ENCODE measurements around the gene SEC16A. TPM values are rescaled to one million over a fixed set of nuclear protein-coding genes. Genes with fewer than 3 reads are reported as not detected.
"Not testable (repeated sequence)": the region's sequence is repeated elsewhere in the genome, so short reads cannot be mapped to it uniquely, and the experiment has no call there.

SEC16A gene
- total RNA-seq, 1 donor from 2014 or later = 66.5 TPM

DNA sequence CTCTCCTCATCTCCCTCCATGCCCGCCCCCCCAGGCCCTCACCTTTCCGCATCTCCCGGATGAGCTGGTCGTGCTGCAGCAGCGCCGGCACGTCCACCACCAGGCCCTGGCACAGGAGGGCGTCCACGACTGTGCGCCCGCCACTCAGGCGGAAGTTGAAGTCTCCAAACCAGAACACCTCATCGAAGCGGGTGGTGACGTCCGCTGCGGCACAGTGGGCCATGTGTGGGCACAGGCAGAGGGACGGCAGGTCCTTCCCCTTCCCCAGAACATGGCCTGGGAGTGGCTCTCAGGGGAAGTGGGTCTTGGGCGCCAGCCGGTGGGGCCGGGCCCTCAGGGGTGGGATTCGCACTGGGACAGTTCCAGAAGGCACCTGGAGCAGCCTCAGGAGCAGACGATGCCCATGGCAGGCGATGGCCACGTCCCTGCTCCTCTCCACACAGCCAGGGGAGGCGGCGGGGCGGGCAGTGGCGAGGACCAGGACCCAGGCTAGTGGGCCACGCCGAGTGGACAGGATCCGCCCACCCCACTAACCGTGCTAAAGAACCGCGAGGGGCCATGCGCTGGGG lies 51.0 kb downstream of the SEC16A start:
- ATAC-seq = no peak
- H3K36me3 ChIP-seq = peaks cover 51% of the 10 kb centered on the region
- intact Hi-C loops (cut with DNase I) = no loop called here

DNA sequence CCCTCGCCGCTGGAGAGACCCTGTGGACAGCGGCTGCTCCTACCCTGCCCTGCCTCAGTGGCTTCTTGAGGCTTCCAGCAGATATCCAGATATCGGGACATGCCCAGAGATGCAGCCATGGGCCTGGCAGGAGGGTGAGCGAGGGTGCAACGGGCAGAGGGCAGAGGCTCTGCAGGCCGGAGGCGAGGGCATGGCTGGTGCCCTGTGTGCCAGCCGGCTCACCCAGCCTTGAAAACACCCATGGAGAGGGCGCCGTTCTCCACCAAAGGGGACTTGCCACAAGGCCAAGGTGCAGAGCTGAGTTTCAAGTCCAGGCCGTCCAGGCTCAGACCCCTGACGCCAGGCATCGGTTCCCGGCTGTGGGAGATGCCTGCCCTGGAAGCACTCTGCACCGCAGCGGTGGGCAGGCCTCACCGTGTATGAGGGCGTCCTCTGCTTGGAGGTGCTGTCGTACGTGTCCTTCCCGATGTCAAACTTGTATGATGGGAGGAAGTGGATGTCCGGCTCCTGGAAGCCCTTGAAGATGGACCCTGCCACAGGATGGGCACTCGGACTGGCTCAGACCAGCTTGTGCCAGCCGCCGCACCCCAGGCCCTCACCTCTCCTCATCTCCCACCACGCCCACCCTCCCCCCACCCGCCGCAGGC lies 52.1 kb downstream of the SEC16A start:
- H3K27me3 ChIP-seq (ENCODE audit: low read depth) = no peaks in the 10 kb centered on the region
- no peaks in the 10 kb centered on the region for H3K9me3 ChIP-seq
- H3K4me3 ChIP-seq = no peak overlapping the region
- no peak for ATAC-seq
- DNase-seq = no peak
- no peaks in the 10 kb centered on the region for H3K4me1 ChIP-seq
- H3K27ac ChIP-seq = no peak overlapping the region
- TF ChIP-seq, protein P1, sequence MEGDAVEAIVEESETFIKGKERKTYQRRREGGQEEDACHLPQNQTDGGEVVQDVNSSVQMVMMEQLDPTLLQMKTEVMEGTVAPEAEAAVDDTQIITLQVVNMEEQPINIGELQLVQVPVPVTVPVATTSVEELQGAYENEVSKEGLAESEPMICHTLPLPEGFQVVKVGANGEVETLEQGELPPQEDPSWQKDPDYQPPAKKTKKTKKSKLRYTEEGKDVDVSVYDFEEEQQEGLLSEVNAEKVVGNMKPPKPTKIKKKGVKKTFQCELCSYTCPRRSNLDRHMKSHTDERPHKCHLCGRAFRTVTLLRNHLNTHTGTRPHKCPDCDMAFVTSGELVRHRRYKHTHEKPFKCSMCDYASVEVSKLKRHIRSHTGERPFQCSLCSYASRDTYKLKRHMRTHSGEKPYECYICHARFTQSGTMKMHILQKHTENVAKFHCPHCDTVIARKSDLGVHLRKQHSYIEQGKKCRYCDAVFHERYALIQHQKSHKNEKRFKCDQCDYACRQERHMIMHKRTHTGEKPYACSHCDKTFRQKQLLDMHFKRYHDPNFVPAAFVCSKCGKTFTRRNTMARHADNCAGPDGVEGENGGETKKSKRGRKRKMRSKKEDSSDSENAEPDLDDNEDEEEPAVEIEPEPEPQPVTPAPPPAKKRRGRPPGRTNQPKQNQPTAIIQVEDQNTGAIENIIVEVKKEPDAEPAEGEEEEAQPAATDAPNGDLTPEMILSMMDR (IDR thresholded peaks at IDR 0.05) = no peak
- intact Hi-C loops (cut with DNase I) = no loop called here
- H3K36me3 ChIP-seq = peaks cover 51% of the 10 kb centered on the region

More for the DNA sequence above, 51.0 kb downstream of the SEC16A start:
- H3K9me3 ChIP-seq = no peaks in the 10 kb centered on the region
- no peak overlapping the region for H3K27ac ChIP-seq
- H3K27me3 ChIP-seq (ENCODE audit: low read depth) = no peaks in the 10 kb centered on the region
- no peak overlapping the region for H3K4me3 ChIP-seq
- no peak for DNase-seq
- TF ChIP-seq, protein P1 (IDR thresholded peaks at IDR 0.05) = no peak
- H3K4me1 ChIP-seq = peaks cover 8% of the 10 kb centered on the region

DNA sequence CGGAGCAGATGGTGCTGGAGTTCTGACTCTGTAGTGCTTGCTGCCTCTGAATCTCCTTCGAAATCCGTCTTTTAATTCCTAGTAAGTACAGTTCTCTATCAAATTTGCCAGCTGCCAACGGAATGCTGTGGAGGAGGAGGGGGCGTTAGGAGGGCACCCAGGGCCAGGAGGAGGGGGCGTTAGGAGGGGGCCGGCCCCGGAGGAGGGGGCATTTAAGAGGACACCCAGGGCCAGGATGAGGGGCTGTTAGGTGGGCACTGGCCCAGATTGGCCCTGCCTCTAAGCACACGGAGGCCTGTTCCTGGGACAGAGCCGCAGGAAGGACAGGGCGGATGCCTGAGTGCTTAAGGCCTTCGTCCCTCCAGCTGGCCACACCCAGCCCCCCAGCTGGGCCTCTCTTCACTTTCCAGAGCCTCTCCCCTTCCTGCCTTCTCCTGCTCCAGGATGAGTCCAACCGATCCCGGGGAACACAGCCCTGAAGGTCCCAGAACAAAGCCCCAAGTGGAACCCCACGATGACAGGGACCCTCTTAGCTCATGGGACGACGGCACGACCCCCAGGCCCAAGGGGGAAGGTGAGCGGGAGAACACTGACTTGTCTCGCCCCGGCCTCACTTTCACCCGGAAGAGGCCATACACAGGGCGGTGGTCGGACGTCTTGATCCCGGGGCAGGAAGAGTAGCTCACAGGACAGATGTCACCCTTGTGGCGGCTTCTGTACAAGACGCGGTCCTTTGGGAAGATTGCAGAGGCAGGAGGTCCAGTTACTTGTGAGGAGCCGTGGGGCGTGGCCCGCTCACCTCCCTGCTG lies 53.0 kb downstream of the SEC16A start:
- DNase-seq = no peak
- Histone ChIP-seq H3K9me3 (no peaks in the 10 kb centered on the region), H3K4me1 (no peaks in the 10 kb centered on the region), H3K4me3 (no peak overlapping the region), H3K27ac (no peak overlapping the region), H3K36me3 (peaks cover 56% of the 10 kb centered on the region), H3K27me3 (ENCODE audit: low read depth) (no peaks in the 10 kb centered on the region)
- TF ChIP-seq, protein P1 (IDR thresholded peaks at IDR 0.05) = no peak
- peak in 1 of 2 donors; percentile 3 for ATAC-seq
- intact Hi-C loops (cut with DNase I) = no loop called here

DNA sequence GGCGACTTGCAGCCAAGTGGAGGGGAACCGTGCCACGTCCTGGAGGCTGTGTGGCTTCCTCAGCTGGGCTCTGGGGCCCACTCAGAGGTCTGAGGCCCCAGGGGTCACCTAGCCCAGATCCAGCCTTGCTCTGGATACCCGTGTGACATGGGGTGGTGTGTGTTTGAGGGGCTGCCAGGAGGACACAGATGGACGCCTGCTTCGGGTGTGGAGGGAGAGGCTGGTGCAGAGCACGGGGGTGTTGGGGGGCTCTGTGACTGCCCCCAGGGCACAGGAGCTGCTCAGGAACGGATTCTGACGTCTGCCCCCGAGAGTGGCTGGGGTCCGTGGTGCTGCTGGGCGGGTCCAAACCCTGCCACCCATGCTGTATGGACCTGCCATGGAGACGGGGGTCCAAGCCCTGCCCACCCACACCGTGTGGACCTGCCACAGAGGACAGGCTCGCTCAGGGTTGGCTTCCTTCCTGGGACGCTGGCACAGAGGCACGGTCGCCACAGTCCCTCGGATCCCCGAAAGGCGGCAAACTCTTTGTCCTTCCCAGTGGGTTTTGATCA lies 53.7 kb downstream of the SEC16A start:
- intact Hi-C loops (cut with DNase I) = no loop called here
- TF ChIP-seq, protein P1 (IDR thresholded peaks at IDR 0.05) = no peak
- no peak overlapping the region for H3K27ac ChIP-seq
- no peak overlapping the region for H3K4me3 ChIP-seq
- no peaks in the 10 kb centered on the region for H3K9me3 ChIP-seq
- no peaks in the 10 kb centered on the region for H3K27me3 ChIP-seq (ENCODE audit: low read depth)
- DNase-seq = no peak
- ATAC-seq = no peak
- no peaks in the 10 kb centered on the region for H3K4me1 ChIP-seq
- H3K36me3 ChIP-seq = peaks cover 62% of the 10 kb centered on the region

DNA sequence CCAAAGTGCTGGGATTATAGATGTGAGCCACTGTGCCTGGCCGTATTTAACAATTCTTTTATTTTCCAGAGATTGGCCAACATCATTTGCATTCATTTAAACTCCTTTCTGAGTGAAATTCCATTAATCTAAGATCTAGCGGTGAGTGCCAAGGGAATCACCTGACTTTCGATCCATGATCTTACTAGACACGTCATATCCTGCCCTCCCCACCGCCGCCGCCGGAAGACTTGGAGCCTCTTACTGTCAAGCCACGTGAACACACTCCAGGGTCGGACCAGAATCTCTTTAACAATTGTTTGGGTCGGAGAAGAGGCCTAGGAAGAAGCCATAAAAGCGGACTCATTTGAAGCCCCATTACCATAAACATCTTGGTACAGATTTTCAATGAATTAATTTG lies 56.1 kb downstream of the SEC16A start:
- Histone ChIP-seq H3K27me3 (ENCODE audit: low read depth) (no peaks in the 10 kb centered on the region), H3K4me3 (no peak overlapping the region), H3K27ac (no peak overlapping the region), H3K9me3 (no peaks in the 10 kb centered on the region), H3K36me3 (peaks cover 64% of the 10 kb centered on the region), H3K4me1 (no peaks in the 10 kb centered on the region)
- TF ChIP-seq, protein P1 (IDR thresholded peaks at IDR 0.05) = no peak
- intact Hi-C loops (cut with DNase I) = no loop called here
- DNase-seq (no peak), ATAC-seq (no peak)

DNA sequence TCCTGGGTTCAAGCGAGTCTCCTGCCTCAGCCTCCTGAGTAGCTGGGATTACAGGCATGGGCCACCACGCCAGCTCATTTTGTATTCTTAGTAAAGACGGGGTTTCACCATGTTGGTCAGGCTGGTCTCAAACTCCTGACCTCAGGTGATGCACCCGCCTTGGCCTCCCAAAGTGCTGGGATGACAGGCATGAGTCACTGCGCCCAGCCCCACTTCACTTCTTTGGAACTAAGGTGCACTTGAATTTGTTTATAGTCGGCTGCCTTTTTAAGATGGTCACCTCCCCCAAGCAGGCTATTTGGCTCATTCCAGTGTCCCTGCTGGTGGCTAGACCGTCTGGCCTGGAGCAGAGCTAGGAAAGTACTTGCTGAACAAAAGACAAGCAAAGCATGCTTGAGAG lies 57.5 kb downstream of the SEC16A start:
- H3K27me3 ChIP-seq (ENCODE audit: low read depth); intact Hi-C loops (cut with DNase I); H3K9me3 ChIP-seq; H3K27ac ChIP-seq; H3K4me1 ChIP-seq; H3K4me3 ChIP-seq: not testable (repeated sequence)
- ATAC-seq (peak in 1 of 2 donors; percentile 56), DNase-seq (peak; percentile 42)
- H3K36me3 ChIP-seq = peaks cover 72% of the 10 kb centered on the region
